CD4-positive, alpha-beta T cell treated with Interleukin-10 for 1 hour (primary cell): Measurements from ENCODE around the gene ST6GAL1.
"Not testable (repeated sequence)": the region's sequence is repeated elsewhere in the genome, so short reads cannot be mapped to it uniquely, and the experiment has no call there.

ENCODE experiments used
- DNase-seq: peaks from one replicate; pipeline ENCODE4 v3.0.0-alpha.2; 2020

The ST6GAL1 gene, protein sequence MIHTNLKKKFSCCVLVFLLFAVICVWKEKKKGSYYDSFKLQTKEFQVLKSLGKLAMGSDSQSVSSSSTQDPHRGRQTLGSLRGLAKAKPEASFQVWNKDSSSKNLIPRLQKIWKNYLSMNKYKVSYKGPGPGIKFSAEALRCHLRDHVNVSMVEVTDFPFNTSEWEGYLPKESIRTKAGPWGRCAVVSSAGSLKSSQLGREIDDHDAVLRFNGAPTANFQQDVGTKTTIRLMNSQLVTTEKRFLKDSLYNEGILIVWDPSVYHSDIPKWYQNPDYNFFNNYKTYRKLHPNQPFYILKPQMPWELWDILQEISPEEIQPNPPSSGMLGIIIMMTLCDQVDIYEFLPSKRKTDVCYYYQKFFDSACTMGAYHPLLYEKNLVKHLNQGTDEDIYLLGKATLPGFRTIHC

DNA sequence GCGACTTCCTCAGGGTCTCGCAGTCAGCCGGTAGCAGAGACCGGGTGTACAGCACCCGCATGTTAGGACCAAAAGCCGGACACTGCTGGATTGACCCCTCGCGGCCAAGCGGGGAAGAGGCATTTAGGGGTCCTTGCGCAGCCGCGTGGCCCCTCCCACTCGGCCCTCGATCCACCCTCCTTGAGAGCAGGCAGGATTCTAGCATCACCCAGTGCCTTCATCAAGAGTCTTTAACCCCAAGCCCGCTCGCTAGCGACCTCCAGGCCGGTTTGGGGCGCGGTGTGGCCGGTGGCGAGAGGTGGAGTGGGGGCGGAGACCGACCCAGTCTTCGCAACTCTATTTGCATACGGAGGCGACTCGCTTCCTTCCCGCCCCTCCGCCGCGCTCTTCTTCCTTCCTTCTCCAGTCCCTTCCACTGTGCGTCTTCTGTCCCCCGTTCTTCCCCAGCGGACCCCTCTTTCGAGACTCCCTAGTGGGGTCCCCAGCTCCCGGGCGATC, at the start of gene ST6GAL1:
Gene ST6GAL1 (plus strand): TSS at position 384 of the 498 bp plus-strand sequence. CDS start 112,178 bp downstream, outside the sequence.
- peak; percentile 59 for DNase-seq

DNA sequence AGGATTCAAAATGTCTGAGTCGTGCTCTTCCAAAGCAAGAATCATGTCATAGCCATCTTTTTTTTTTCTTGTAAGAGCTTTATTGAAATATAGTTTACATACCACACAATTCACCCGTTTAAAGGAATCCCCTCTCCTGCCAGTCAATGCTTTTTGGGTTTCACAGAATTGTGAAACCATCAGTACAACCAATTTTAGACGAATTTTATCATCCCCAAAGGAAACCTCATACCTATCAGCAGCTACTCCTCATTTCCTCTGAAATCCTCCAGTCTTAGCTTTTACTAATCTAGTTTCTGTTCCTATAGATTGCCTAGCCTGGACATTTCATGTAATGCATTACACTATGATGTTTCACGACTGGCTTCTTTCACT, 48.2 kb upstream of the ST6GAL1 start:
- no peak for DNase-seq

DNA sequence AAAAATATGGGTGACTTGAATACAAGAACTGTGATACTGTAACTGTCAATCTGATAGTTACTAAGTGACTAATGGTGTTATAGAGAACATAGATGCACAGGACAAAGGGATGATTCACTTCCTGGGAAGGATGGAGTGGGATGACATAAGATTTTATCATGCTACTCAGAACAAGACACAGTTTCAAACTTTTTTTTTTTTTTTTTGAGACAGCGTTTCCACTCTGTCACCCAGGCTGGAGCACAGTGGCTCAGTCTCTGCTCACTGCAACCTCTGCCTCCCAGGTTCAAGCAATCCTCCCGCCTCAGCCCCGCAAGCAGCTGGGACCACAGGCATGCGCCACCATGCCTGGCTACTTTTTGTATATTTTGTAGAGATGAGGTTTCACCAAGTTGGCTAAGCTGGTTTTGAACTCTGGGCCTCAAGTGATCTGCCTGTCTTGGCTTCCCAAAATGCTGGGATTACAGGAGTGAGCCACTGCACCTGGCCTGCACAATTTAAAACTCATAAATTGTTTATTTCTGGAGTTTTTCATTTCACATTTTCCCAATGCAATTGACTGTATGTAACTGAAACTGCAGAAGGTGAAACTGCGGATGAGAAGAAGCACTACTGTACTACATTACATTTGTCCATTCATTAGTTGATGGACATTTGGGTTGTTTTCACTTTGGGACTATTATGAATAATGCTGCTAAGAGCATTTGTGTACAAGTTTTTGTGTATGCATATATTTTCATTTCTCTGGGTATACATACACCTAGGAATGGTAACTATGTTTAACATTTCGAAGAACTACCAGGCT, 47.2 kb upstream of the ST6GAL1 start:
- DNase-seq = no peak

DNA sequence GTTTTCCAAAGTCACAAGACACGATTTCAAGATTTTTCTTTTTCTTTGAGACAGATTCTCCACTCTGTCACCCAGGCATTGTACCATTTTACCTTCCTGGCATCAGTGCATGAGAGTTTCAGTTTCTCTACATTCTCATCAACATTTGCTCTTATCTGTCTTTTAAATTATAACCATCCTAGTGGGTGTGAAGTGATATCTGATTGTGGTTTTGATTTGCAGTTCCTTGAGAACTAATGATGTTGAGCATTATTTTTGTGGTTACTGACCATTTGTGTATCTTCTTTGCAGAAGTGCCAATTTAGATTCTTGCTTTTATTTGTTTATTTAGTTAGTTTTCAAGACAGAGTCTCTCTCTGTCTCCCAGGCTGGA, 46.7 kb upstream of the ST6GAL1 start:
- no peak for DNase-seq

DNA sequence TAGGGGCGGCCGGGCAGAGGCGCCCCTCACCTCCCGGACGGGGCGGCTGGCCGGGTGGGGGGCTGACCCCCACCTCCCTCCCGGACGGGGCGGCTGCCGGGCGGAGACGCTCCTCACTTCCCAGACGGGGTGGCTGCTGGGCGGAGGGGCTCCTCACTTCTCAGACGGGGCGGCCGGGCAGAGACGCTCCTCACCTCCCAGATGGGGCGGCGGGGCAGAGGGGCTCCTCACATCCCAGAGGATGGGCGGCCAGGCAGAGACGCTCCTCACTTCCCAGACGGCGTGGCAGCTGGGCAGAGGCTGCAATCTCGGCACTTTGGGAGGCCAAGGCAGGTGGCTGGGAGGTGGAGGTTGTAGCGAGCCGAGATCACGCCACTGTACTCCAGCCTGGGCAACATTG, 45.5 kb upstream of the ST6GAL1 start:
- not testable (repeated sequence) for DNase-seq

DNA sequence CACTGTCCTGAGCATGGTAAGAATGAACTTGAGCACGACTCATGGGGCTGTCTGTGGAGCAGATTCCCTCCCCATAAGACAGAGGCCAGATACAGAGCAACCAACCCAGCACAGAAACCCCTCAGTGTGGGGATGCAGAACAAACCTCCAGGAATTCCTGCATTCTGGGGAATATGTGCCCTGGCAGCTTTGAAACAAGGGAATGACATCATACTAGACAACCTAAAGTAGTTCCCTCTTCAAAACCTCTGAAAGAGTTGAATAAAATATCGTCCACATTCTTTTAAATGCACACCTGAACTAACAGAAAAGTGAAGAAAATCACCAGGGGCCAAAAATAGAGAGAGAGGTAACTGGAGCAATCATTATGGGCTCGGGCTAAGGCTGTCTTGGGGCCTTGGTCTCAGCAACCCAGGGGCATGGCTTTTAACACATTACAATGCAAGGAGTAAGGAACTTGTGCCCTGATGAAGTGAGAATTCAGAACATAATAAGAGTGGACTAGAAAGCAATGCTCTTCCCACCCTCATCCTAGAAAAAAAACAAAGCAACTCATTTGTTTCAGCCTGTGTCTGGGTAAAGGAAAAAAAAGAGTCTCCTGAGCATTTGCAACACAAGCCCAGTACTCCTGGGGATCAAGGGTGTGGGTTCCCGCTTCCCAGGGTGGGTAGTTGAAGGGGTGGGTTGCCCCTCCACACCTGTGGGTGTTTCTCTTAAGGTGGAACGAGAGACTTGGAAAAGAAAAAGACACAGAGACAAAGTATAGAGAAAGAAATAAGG, 43.9 kb upstream of the ST6GAL1 start:
- DNase-seq = no peak

DNA sequence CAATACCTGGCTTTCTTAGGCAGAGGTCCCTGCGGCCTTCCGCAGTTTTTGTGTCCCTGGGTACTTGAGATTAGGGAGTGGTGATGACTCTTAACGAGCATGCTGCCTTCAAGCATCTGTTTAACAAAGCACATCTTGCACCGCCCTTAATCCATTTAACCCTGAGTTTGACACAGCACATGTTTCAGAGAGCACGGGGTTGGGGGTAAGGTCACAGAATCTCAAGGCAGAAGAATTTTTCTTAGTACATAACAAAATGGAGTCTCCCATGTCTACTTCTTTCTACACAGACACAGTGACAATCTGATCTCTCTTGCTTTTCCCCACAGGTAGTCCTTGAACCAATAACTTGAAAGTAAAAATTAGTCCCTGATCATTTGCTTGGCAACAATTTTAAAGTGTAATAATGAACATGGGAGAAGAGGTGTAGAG, 42.8 kb upstream of the ST6GAL1 start:
- not testable (repeated sequence) for DNase-seq

DNA sequence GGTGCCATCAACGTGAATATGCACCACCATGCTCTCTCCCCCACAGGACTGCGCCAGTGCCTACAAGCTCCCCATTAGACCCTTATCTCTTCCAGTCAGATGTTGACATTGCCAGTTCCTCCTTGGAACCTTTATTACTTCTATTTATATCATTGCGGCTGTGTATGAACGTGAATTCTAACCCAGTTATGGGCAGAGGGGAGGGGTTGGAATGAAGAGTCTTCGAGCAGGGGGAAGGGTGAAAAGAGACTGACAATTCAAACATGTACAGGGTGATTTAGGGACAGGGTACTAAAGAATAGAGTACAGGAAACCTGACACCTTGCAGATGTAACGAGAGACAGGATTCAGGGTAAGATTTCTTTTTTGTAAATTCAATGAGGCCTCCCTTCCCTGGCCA, 41.8 kb upstream of the ST6GAL1 start:
- DNase-seq = no peak

DNA sequence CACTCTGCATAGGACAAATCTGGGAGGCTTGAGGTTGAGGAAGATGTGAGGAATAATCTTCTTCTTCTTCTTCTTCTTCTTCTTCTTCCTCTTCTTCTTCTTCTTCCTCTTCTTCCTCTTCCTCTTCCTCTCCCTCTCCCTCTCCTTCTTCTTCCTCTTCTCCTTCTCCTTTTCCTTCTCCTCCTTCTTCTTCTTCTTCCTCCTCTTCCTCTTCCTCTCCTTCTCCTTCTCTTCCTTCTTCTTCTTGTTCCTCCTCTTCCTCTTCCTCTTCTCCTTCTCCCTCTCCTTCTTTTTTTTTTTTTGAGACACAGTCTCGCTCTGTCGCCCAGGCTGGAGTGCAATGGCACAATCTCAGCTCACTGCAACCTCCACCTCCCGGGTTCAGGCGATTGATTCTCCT, 40.6 kb upstream of the ST6GAL1 start:
- DNase-seq = not testable (repeated sequence)

DNA sequence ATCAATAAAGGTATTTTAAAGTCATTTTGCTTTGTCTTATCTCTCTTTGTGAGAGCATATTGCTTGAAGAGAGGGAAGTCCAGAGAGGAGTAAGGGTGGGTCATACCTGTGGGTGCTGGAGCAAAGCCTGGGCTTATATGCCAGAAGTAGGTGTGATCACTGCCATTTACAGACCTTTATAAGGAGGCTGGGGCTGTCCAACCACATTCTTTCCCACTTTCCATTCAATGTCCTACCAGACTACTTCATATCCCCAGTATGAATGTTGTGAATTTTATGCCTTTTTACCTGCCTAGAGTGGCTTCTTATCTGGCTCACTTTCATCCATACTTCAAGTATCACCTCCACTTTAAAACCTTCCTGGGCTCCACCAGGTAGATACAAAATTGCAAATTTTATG, 39.4 kb upstream of the ST6GAL1 start:
- DNase-seq = no peak

DNA sequence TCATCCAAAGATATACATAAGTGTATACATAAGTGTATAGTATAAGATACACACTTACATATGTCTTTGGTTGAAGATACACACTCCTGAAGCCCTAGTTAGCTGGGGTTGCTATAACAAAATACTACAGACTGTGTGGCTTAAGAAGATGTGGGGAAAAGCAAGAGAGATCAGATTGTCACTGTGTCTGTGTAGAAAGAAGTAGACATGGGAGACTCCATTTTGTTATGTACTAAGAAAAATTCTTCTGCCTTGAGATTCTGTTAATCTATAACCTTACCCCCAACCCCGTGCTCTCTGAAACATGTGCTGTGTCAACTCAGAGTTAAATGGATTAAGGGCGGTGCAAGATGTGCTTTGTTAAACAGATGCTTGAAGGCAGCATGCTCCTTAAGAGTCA, 37.3 kb upstream of the ST6GAL1 start:
- DNase-seq = not testable (repeated sequence)

DNA sequence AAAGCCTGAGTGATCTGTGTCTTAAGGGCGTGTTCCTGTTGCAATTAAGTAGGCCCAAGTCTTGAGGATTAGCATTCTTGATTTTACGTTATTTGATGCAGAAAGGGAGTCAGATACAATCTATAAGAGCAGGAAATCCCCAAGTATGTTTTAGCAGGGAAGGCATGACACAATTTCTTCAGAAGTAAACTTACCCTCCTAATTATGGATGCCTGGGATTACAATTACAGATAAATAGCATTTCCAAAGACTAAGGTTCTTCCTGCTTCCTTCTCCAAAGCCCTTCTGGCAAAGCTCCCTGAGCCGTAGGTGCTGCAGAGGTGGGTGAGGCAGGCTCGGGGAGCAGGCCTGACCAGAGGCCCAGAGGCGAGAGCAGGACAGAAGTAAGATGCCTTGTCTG, 34.9 kb upstream of the ST6GAL1 start:
- no peak for DNase-seq

DNA sequence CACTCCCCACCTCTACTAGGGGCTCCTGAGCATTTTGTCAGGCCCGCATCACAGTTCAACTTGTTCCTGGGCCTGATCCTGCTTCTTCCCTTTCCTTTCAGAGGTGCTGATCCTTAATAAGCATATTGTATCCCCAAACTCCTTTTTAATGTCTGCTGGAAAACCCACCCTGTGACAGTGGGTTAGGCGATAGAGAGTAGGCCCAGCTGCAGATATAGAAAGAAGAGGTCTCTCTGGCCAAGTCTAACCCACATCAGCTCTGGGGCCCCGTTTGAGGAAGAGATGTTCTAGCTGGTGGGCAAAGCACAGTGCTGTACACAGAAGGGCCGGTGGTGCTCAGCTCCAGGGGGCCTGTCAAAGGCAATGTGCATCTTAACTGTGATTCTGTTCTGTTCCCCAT, 34.3 kb upstream of the ST6GAL1 start:
- DNase-seq = no peak

DNA sequence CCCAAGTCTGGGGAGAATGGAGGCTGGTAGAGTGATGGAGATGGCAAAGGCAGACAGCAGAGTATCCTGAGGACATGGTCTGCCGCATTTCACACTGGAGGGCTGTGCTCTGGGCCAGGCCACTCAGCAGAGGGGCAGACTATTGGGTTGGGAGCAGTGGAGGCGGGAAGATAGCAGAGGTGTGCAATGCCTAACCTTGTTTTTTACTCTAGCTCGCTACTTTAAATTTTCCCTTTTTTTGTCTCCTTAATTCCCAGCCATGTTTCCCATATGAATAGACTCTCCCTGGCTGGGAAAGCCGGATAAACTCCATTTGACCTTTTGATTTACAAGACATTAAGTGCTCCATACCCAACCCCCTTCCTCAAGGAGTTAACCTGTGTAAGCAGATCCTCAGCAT, 33.5 kb upstream of the ST6GAL1 start:
- DNase-seq = no peak

DNA sequence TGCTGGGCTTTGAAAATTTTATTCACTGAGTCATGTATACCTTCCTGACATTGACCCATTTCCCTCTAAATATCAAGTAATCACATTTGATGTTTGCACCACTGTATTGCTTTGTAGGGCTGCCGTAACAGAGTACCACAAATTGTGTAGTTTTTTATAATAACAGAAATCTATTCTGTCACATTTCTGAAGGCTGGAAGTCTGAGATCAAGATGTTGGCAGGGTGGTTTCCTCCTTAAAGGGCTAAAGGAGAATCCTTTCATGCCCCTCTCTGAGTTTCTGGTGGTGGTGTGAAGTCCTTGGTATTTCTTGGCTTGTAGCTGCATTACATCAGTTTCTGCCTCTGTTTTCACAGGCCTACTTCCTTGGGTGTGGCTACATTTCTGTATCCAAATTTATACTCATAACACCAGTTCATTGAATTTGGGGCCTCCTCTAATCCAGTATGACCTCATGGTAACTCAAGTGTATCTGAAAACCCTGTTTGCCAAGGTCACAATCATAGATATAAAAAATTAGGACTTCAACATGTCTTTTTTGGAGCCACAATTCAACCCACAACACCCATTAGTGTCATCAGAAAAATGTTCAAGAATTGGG, 29.1 kb upstream of the ST6GAL1 start:
- DNase-seq = peak; percentile 19

DNA sequence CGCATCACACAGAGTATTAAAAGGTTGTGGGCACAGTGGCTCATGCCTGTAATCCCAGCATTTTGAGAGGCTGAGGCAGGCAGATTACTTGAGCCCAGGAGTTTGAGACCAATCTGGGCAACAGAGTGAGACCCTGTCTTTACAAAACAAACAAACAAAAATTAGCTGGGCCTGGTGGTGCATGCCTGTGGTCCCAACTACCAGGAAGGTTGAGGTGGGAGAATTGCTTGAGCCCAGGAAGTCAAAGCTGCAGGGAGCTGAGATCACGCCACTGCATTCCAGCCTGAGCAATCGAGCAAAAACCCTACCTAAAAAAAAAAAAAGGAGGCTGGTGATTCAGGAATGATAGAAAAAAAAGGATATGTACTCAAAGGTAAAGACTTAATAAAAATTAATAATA, 28.2 kb upstream of the ST6GAL1 start:
- no peak for DNase-seq

DNA sequence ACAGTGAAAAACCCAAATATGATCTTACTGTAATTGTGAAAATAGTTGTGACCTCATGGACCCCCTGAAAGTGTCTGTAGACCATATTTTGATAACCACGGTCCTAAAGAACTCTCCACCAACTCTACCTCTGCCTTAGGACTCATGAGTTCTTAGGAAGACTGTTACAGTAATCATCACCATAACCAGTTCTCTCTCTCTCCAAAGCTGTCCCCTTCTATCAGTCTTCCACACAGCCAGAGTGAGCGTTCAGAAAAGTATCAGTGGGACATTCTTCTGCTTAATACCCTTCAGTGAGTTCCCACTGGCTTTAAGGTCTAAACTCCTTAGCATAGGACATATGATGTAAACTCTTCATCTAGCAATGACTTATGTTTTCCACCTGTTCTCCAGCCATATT, 27.6 kb upstream of the ST6GAL1 start:
- DNase-seq = no peak

DNA sequence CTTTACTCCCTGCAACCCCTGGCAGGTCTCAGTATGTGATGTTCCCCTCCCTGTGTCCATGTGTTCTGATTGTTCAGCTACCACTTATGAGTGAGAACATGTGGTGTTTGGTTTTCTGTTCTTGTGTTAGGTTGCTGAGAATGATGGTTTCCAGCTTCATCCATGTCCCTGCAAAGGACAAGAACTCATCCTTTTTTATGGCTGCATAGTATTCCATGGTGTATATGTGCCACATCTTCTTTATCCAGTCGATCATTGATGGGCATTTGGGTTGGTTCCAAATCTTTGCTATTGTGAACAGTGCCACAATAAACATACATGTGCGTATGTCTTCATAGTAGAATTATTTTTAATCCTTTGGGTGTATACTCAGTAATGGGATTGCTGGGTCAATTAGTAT, 26.6 kb upstream of the ST6GAL1 start:
- DNase-seq = not testable (repeated sequence)

DNA sequence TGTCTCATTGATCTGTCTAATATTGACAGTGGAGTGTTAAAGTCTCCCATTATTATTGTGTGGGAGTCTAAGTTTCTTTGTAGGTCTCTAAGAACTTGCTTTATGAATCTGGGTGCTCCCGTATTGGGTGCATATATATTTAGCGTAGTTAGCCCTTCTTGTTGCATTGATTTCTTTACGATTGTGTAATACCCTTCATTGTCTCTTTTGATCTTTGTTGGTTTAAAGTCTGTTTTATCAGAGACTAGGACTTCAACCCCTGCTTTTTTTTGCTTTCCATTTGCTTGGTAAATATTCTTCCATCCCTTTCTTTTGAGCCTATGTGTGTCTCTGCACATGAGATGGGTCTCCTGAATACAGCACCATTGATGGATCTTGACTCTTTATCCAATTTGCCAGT, 23.3 kb upstream of the ST6GAL1 start:
- DNase-seq = not testable (repeated sequence)

DNA sequence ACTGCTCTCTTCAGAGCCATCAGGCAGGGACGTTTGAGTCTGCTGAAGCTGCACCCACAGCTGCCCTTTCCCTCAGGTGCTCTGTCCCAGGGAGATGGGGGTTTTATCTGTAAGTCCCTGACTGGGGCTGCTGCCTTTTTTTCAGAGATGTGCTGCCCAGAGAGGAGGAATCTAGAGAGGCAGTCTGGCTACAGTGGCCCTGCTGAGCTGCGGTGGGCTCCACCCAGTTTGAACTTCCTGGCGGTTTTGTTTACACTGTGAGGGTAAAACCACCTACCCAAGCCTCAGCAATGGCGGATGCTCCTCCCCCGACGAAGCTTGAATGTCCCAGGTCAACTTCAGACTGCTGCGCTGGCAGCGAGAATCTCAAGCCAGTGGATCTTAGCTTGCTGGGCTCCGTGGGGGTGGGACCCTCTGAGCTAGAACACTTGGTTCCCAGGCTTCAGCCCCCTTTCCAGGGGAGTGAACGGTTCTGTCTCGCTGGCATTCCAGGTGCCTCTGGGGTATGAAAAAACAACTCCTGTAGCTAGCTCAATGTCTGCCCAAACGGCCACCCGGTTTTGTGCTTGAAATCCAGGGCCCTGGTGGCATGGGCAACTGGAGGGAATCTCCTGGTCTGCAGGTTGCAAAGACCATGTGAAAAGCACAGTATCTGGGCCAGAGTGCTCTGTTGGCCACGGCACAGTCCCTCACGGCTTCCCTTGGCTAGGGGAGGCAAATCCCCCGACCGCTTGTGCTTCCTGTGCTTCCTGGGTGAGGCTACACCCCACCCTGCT, 21.1 kb upstream of the ST6GAL1 start:
- DNase-seq = peak; percentile 83

DNA sequence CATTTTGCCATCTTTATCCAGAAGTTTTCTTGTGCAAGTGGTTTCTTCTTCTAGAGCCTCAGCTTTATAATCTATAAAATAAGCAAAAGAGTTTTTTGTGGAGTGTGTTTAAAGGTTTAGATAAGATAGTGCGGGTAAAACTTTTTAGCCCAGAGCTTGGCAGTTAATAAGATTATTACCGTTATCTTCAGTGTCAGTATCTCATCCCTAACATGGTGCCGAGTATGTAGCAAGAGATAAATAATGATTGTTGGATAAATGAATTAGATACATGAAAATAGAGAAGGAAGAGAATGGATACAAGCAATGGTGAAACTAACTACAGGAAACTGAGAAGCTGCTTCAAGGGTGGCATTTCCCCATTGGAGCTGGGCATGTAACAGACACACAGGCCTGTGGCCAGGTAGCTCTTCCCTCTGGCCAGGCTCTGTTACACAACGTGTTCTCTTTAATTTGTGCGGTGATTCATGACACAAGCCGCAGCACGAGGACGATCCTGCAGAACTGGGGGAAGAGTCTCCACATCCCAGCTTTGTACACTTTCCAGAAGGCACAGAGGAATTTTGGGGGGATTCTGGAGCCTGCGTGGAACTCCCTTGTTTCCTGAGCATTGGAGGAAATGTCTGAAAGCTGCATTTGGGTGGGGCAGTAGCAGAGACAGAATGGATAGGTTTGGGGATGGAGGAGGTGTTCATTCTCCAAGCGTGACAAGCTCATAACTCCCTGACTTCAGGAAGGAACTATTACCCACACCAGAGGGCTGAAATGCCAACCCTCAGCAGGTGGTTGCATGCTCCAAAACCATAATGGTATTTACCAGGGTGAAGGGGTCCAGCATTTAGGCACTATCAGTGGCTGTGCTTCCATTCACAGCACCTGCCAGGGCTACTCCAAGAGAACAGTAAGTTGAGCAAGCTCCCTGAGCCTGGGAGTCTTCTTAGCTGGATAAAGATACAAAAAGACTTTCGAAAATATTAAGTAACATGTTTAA, 14.2 kb upstream of the ST6GAL1 start:
- DNase-seq = no peak
